ENCODE data around the gene ATXN10.

- TF ChIP-seq CTCF (IDR thresholded peaks at IDR 0.05; ENCODE audit: low read depth, low read length), result no peak
- no peak for TF ChIP-seq EZH2phosphoT487 (IDR thresholded peaks at IDR 0.05; ENCODE audit: low read depth)
Measured at GRCh38 chr22:45757936-45758335, 86.3 kb downstream of the ATXN10 start.

Data from OCI-LY3 (cell line).